Measurements from ENCODE around the gene ARFRP1.
A peak's percentile ranks its signal among the peaks of the same experiment; 100 is the strongest.

ARFRP1 gene

DNA sequence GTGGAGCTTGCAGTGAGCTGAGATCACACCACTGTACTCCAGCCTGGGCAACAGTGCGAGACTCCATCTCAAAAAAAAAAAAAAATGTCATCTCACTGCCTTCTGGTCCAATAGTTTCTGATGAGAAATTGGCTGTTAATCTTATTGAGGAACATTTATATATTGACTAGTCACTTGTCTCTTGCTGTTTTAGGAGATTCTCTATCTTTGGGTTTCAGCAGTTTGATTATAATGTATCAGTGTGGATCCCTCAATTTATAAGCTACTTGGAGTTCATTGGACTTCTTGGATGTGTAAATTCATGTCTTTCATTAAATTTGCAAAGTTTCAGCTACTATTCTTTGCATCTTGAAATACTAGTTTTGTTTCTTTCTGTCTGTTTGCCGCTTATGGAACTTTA lies 11.2 kb upstream of the ARFRP1 start:
- FAIRE-seq: no peak
- no peak for TF ChIP-seq POLR2A (IDR thresholded peaks at IDR 0.05; ENCODE audit: low read depth, low read length)
- no peak for TF ChIP-seq TAF1 (IDR thresholded peaks at IDR 0.05; ENCODE audit: borderline replicate concordance, low read depth, low read length)
- TF ChIP-seq POLR2AphosphoS5 (IDR thresholded peaks at IDR 0.05; ENCODE audit: low read depth, low read length): no peak
- no peak for DNase-seq (ENCODE audit: insufficient read length)

DNA sequence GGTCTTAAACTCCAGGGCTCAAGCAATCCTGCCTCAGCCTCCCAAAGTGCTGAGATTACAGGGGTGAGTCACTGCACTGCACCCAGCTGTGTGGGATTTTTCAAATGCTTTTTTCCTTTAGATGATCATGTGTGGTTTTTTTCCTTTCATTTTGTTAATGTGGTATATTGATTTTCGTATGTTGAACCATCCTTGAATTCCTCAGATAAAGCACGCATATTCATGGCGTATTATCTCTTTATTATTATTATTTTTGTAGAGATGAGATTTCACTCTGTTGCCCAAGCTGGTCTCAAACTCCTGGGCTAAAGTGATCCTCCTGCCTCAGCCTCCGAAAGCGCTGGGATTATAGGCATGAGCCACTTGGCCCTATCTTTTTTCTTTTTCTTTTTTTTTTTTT lies 7.1 kb upstream of the ARFRP1 start:
- no peak for FAIRE-seq
- no peak for DNase-seq (ENCODE audit: insufficient read length)
- TF ChIP-seq POLR2A (IDR thresholded peaks at IDR 0.05; ENCODE audit: low read depth, low read length): no peak
- no peak for TF ChIP-seq TAF1 (IDR thresholded peaks at IDR 0.05; ENCODE audit: borderline replicate concordance, low read depth, low read length)
- TF ChIP-seq POLR2AphosphoS5 (IDR thresholded peaks at IDR 0.05; ENCODE audit: low read depth, low read length): no peak

DNA sequence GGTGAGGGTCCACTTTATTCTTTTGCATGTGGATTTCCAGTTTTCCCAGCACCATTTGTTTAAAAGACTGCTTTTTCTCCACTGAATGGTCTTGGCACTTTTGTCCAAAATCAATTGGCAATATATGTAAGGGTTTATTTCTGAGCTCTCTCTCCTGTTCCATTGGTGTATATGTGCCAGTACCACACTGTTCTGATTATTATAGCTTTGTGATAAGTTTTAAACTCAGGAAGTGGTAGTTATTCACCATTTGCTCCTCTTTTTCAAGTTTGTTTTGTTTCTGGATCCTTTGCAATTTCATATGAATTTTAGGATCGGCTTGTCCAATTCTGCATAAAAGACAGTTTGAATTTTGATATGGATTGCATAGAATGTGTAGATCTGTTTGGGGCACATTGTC lies 4.4 kb upstream of the ARFRP1 start:
- TF ChIP-seq POLR2AphosphoS5 (IDR thresholded peaks at IDR 0.05; ENCODE audit: low read depth, low read length): no peak
- TF ChIP-seq TAF1 (IDR thresholded peaks at IDR 0.05; ENCODE audit: borderline replicate concordance, low read depth, low read length): no peak
- no peak for TF ChIP-seq POLR2A (IDR thresholded peaks at IDR 0.05; ENCODE audit: low read depth, low read length)
- DNase-seq (ENCODE audit: insufficient read length) (no peak), FAIRE-seq (no peak)

DNA sequence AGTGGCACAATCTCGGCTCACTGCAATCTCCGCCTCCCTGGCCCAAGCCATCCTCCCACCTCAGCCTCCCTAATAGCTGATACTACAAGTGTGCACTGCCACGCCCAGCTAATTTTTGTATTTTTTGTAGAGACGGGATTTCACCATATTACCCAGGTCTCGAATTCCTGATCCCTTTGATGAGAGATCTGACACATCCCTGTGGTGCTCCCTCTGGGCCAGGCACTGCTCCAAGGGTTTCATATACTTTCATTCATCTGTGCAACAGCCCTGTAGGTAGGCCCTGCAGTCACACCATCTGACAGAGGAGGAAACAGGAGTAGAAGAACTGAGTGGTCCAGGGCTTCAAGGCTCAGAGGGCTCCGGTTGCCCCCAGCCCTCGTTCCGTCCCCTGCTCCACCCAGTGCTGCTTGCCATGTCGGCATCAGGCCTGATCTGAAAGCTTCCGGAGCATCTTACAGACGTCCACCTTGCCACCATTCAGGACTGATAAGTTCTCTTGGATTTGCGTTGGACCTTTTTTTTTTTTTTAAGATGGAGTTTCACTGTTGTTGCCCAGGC lies 3.4 kb upstream of the ARFRP1 start:
- DNase-seq (ENCODE audit: insufficient read length) (no peak), FAIRE-seq (no peak)
- no peak for TF ChIP-seq TAF1 (IDR thresholded peaks at IDR 0.05; ENCODE audit: borderline replicate concordance, low read depth, low read length)
- TF ChIP-seq POLR2A (IDR thresholded peaks at IDR 0.05; ENCODE audit: low read depth, low read length): no peak
- no peak for TF ChIP-seq POLR2AphosphoS5 (IDR thresholded peaks at IDR 0.05; ENCODE audit: low read depth, low read length)

DNA sequence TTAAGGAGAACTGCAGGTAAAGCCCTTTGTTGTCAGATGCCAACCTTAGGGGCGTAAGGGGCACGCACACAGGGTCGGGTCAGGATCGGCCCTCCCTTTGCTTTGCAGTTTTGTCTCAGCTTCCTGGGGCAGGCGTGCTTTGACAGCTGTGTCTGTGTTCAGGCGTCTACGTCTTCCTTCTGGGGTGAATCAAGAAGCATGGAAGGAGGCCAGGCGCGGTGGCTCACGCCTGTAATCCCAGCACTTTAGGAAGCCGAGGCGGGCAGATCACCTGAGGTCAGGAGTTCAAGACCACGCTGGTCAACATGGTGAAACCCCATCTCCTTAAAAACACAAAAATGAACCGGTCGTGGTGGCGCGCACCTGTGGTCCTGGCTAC lies 1.4 kb upstream of the ARFRP1 start:
- TF ChIP-seq POLR2A (IDR thresholded peaks at IDR 0.05; ENCODE audit: low read depth, low read length) (no peak), TAF1 (IDR thresholded peaks at IDR 0.05; ENCODE audit: borderline replicate concordance, low read depth, low read length) (no peak), POLR2AphosphoS5 (IDR thresholded peaks at IDR 0.05; ENCODE audit: low read depth, low read length) (no peak)
- FAIRE-seq (no peak), DNase-seq (ENCODE audit: insufficient read length) (no peak)

DNA sequence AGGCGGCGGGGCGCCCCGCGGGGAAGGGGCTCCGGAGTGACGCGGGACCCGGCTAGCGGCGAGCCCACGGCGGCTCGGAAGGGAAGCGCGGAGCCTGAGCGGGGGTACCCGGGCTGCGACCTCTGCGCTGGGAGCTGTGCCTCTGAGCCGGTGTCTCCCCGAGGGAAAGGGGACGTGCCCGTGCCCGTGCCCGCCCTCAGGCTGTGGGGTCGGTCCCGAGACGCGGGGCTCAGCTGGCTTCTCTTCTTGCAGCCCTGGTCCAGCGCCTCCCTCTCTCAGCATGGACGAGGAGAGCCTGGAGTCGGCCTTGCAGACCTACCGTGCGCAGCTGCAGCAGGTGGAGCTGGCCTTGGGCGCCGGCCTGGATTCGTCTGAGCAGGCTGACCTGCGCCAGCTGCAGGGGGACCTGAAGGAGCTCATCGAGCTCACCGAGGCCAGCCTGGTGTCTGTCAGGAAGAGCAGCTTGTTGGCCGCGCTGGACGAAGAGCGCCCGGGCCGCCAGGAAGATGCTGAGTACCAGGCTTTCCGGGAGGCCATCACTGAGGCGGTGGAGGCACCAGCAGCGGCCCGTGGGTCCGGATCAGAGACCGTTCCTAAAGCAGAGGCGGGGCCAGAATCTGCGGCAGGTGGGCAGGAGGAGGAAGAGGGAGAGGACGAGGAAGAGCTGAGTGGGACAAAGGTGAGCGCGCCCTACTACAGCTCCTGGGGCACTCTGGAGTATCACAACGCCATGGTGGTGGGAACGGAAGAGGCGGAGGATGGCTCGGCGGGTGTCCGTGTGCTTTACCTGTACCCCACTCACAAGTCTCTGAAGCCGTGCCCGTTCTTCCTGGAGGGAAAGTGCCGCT lies 749 bp upstream of the ARFRP1 start:
- FAIRE-seq (no peak), DNase-seq (ENCODE audit: insufficient read length) (peak; percentile 39)
- TF ChIP-seq POLR2AphosphoS5 (IDR thresholded peaks at IDR 0.05; ENCODE audit: low read depth, low read length) (no peak), POLR2A (IDR thresholded peaks at IDR 0.05; ENCODE audit: low read depth, low read length) (no peak), TAF1 (IDR thresholded peaks at IDR 0.05; ENCODE audit: borderline replicate concordance, low read depth, low read length) (no peak)

DNA sequence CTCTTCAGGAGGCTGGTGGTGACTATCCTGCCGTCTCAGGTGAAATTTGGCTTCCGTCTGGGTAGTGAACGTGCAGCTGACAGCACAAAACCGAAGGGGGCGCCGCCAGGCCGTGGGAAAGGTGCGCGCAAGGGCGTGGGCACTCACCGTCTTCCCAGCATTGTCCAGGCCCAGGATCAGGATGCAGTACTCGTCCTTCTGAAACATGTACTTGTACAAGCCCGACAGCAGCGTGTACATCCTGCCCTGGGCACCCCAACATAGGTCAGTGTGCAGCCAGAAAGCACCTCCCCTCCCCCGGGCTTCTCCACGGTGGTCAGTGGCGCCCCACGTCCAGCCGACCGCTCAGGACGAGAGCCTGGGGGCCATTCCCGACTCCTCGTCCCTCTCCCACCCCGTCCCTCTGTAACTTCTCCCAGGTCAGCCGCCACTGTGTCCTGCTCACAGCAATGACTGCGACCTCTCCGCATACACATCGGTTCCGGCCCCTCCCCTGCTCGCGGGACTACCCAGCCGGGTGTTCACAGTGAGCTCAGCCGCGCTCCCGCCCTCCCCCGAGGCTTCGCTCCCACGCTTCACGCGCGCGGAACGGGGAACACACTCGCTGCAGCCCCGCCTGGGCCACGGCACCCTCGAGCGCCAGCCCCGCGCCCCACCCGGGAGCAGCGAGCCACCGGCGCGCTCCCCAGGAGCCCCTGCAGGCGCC lies 771 bp downstream of the ARFRP1 start:
- DNase-seq (ENCODE audit: insufficient read length) (peak; percentile 60), FAIRE-seq (peak; percentile 84)
- TF ChIP-seq TAF1 (IDR thresholded peaks at IDR 0.05; ENCODE audit: borderline replicate concordance, low read depth, low read length): 0 out of 2 replicates have a peak, but pooled peaks have one; percentile 13
- no peak for TF ChIP-seq POLR2AphosphoS5 (IDR thresholded peaks at IDR 0.05; ENCODE audit: low read depth, low read length)
- TF ChIP-seq POLR2A (IDR thresholded peaks at IDR 0.05; ENCODE audit: low read depth, low read length): no peak

DNA sequence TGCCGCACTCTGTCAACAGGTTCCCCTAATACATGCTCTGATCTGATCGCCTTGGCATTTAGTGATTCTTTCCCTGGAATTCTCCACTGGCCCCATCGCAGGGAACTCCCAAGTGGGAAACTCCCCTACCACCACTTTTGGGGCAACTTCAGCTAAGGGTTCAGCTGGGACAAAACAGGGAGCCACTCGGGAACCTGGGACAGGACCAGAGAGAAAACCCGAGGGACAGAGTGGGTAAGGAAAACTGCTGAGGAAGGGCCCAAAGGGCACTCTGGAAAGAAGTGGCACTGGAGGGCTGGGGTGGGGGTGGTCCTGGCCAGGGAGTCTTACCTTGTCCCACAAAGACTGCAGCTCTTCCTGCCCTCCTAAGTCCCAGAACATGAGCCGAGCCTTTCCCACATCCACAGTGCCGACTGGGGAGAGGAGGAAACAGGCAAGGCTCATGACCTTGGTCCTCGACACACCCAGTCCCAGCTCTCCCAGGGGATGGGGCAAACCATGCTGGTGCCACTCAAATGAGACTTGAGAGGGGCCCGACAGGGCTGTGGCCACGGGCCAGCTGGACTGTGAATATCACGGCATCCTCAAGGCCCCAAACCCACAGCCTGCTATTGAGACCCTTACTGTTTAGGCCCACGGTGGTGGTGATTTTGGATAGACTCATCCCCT lies 1.6 kb downstream of the ARFRP1 start:
- TF ChIP-seq POLR2AphosphoS5 (IDR thresholded peaks at IDR 0.05; ENCODE audit: low read depth, low read length) (no peak), POLR2A (IDR thresholded peaks at IDR 0.05; ENCODE audit: low read depth, low read length) (no peak), TAF1 (IDR thresholded peaks at IDR 0.05; ENCODE audit: borderline replicate concordance, low read depth, low read length) (no peak)
- no peak for FAIRE-seq
- no peak for DNase-seq (ENCODE audit: insufficient read length)

DNA sequence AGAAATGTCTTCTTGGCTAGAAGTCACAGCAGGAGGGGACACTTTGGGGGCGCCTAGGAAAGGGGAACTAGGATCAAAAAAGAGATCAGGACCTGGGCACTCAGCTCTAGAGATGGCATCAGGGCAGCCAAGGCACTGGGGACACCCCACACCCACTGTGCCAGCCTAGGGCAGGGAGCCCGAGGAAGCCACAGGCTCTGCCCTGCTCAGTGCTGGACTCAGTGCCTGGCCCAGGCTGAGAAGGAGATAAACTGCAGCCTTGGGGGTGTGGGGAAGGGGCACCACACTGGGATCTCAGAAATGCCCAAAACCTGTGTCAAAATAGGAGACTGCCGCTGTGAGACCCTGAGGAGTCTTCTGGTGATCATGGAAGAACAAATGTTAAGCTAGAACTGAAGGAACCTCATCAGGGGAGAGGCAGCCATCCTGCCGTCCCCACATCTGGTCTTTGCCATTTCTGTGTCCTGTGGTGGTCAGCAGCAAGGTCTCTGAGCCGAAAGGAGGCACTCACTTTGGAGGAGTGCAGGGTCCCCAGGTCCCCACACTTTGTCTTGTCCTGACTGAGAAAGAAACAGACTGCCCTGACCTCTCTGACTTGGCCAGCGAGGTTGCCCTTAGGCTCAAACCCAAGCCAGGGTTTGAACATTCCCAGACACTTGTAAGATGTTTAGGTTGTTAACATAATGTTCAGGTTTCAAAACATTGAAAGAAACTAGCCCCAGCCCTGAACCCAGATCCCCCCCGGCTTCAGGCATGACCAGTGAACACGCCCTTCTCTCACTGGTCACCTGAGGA lies 2.3 kb downstream of the ARFRP1 start:
- TF ChIP-seq TAF1 (IDR thresholded peaks at IDR 0.05; ENCODE audit: borderline replicate concordance, low read depth, low read length) (no peak), POLR2A (IDR thresholded peaks at IDR 0.05; ENCODE audit: low read depth, low read length) (no peak)
- FAIRE-seq (no peak), DNase-seq (ENCODE audit: insufficient read length) (no peak)

DNA sequence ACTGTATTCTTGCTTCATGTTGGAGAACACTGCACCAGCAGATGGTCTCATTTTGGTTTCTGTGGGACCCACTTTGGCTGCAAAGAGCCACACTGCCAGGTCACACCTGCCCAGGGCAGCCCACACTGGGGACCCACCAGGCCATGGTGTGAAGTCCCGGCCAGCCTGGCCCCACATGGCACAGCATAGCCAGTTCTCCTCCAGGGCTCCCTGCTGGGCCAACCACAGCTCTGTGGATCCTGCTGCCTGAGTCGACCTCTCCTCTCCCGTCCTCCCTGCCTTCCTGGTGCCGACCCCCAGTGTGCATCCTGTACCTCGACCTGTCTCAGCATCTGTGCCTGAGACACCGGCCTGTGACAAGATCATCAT lies 3.0 kb downstream of the ARFRP1 start:
- no peak for DNase-seq (ENCODE audit: insufficient read length)
- FAIRE-seq: no peak
- TF ChIP-seq POLR2A (IDR thresholded peaks at IDR 0.05; ENCODE audit: low read depth, low read length) (no peak), TAF1 (IDR thresholded peaks at IDR 0.05; ENCODE audit: borderline replicate concordance, low read depth, low read length) (no peak), POLR2AphosphoS5 (IDR thresholded peaks at IDR 0.05; ENCODE audit: low read depth, low read length) (no peak)

Data from GM12892 (cell line).